Mucosa of descending colon (tissue), 3 donors: ENCODE data around the gene TBC1D7. TPM values are rescaled to one million over a fixed set of nuclear protein-coding genes. Genes with fewer than 3 reads are reported as not detected.
"Not testable (repeated sequence)": the region's sequence is repeated elsewhere in the genome, so short reads cannot be mapped to it uniquely, and the experiment has no call there.

Experiments
- ATAC-seq: fragments of 200-7000 bp; cut with Tn5 transposase; one replicate; pipeline ENCODE4 v1.9.1; 2020; ENCODE audit warnings: mild to moderate bottlenecking, moderate library complexity
- DNase-seq, 3 donors: peaks; one replicate each; pipeline ENCODE4 v3.0.0-alpha.2; 2020
- H3K36me3 ChIP-seq: fragments of 200-600 bp; one replicate; pipeline ENCODE4 v1.8.0; 2021; ENCODE audit warnings: low read depth, mild to moderate bottlenecking
- H3K4me1 ChIP-seq: fragments of 200-600 bp; one replicate; pipeline ENCODE4 v1.8.0; 2021; ENCODE audit warnings: low read depth, mild to moderate bottlenecking
- H3K4me3 ChIP-seq: fragments of 200-600 bp; one replicate; pipeline ENCODE4 v1.8.0; 2021; ENCODE audit warnings: mild to moderate bottlenecking
- H3K9me3 ChIP-seq: fragments of 200-600 bp; one replicate; pipeline ENCODE4 v1.8.0; 2021; ENCODE audit warnings: mild to moderate bottlenecking
- CTCF ChIP-seq: fragments of 200-600 bp; IDR thresholded peaks from one replicate; pipeline ENCODE4 v1.8.0; 2022; ENCODE audit warnings: antibody characterized with exemption, mild to moderate bottlenecking
- intact Hi-C, 2 donors: fragments of 100-400 bp; cut with DNase I in 1 of 2; cut with micrococcal nuclease in 1 of 2; formaldehyde crosslinking; loops; one replicate each; pipeline versions ENCODE4 v1.11.0 to v1.11.1; 2022; cut with DNase I, micrococcal nuclease
- total RNA-seq, 3 donors: library from RNA; stranded (reverse); fragmentation: NEBNext Ultra II Directional in 2 of 3; extraction: Animal tissue kit (Norgen Biotek cat#: 25700) in 2 of 3; gene quantifications; one replicate each; pipeline versions ENCODE4 v1.2.1 to v1.2.4, GENCODE V29; 2021 to 2023
- donor health status: DM: no; HTN: no; CAD: no; lungs with moderate emphysema.
- donor health status: DM: no; HTN: no; CAD: no.
- donor health status: DM: no; HTN: yes; CAD: no.

The TBC1D7 gene
- total RNA-seq, 3 donors from 2014 or later = 14.0 to 25.7 (median 22.4) TPM

- Histone ChIP-seq H3K4me3 (peak overlapping the region; percentile 59), H3K9me3 (no peaks in the 10 kb centered on the region), H3K36me3 (no peaks in the 10 kb centered on the region), H3K4me1 (peaks cover 8% of the 10 kb centered on the region)
- no peak for TF ChIP-seq CTCF
- ATAC-seq = no peak
- DNase-seq = no peak
- intact Hi-C loops = no loop called here
Measured at GRCh38 chr6:13328875-13329183, 492 bp upstream of the TBC1D7 start.

GRCh38 chr6:13327691-13328075 is 654 bp downstream of the TBC1D7 start:
- no peaks in the 10 kb centered on the region for H3K9me3 ChIP-seq
- DNase-seq (no peak), ATAC-seq (peak; percentile 8)
- TF ChIP-seq CTCF = no peak
- intact Hi-C loops = no loop called here
- no peaks in the 10 kb centered on the region for H3K36me3 ChIP-seq
- peaks cover 8% of the 10 kb centered on the region for H3K4me1 ChIP-seq
- peak overlapping the region; percentile 59 for H3K4me3 ChIP-seq

DNA sequence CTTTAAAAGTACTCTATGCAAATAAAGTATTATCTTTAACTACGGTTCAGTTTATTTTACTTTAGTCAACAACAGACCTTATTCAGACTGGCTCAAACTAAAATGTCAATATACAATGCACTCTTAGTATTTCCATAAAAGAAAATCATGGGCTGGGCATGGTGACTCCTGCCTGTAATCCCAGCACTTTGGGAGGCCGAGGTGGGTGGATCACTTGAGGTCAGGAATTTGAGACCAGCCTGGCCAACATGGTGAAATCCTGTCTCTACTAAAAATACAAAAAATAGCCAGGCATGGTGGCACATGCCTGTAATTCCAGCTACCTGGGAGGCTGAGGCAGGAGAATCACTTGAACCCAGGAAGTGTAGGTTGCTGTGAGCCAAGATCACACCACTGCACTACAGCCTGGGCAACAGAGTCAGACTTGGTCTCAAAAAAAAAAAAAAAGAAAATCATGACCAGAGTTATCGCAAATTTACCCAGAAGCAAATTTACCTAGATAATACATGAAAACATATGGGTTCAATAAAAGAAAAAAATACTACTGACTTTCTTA is 2.2 kb downstream of the TBC1D7 start:
- H3K36me3 ChIP-seq, ATAC-seq, intact Hi-C loops, H3K9me3 ChIP-seq, DNase-seq, H3K4me3 ChIP-seq, H3K4me1 ChIP-seq: not testable (repeated sequence)

DNA sequence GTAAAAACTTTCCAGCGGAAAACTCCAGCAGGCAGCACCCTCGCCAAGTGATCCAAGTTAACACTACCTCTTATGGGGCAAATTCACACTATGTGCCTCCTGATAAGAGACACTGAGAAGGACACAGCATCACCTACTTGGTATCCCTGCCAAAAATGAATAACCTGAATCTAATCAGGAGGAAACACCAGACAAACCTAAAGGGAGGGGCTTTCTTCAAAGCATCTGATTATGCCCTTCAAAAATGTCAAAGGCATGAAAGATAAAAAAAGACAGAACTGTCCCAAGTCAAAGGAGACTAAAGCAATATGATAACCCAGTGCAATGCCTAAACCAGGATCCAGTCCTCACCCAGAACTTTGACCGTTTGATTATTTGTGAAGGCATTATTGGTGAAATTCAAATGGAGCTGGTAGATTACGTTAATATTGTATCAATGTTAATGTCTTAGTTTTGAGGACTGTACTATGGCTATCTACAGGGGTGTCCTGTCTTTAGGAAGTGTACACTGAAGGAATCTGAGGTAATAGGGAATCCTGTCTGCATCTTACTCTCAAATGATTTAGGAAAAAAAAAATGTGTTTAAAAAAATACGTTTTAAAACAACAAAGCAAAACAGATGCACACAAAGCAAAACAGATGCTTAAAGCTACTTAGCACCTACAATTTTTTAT is 8.3 kb downstream of the TBC1D7 start:
- H3K4me3 ChIP-seq = no peak overlapping the region
- ATAC-seq (no peak), DNase-seq (no peak)
- intact Hi-C loops = no loop called here
- no peaks in the 10 kb centered on the region for H3K36me3 ChIP-seq
- H3K9me3 ChIP-seq = no peaks in the 10 kb centered on the region
- TF ChIP-seq CTCF = no peak
- no peaks in the 10 kb centered on the region for H3K4me1 ChIP-seq

GRCh38 chr6:13318821-13319220 is 9.5 kb downstream of the TBC1D7 start:
- intact Hi-C loops = no loop called here
- Histone ChIP-seq H3K4me3 (no peak overlapping the region), H3K9me3 (no peaks in the 10 kb centered on the region), H3K36me3 (no peaks in the 10 kb centered on the region), H3K4me1 (no peaks in the 10 kb centered on the region)
- DNase-seq = no peak
- ATAC-seq = no peak
- no peak for TF ChIP-seq CTCF

DNA sequence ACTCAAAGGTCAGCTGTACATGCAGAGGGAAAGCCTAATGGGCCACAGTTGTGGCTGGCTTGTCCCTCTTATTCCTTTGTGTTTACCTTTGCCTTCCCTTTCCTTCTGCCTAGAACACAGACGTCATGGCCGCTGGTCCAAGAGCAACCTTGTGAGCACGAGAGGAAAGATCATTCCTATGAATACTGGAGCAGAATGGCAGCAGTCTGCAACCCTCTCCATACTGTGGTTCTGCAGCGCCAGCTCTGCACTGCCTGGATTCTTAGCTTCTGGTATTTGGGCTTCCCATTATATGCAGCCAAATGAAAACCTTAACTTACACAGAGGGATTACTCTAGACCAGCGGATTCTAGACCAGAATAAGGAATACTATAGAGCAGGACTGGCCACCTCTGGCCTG is 12.4 kb downstream of the TBC1D7 start:
- intact Hi-C loops = no loop called here
- H3K9me3 ChIP-seq = no peaks in the 10 kb centered on the region
- H3K36me3 ChIP-seq = no peaks in the 10 kb centered on the region
- DNase-seq = no peak
- ATAC-seq = no peak
- no peaks in the 10 kb centered on the region for H3K4me1 ChIP-seq
- no peak overlapping the region for H3K4me3 ChIP-seq
- no peak for TF ChIP-seq CTCF
